H1 (cell line): Measurements from ENCODE around the gene CANT1. TPM values are rescaled to one million over a fixed set of nuclear protein-coding genes. Genes with fewer than 3 reads are reported as not detected.

Experiments
- CTCF ChIA-PET: fragments of 300-600 bp; sonication (Branson Sonifier 250); formaldehyde crosslinking; loops from one replicate; lab custom pipeline; 2021; ENCODE audit not compliant: partially characterized antibody; lab: Charles Lee
- POLR2A ChIA-PET: fragments of 300-600 bp; sonication (Branson Sonifier 250); formaldehyde crosslinking; loops from one replicate; lab custom pipeline; 2021; ENCODE audit warnings: inconsistent platforms; ENCODE audit not compliant: partially characterized antibody; lab: Charles Lee
- DNase-seq, 2 experiments: peaks; one replicate each; pipeline versions ENCODE4 v3.0.0 to v3.0.0-alpha.2; 2010 to 2022; ENCODE audit warnings: low spot score in 2 of 2, low read depth in 1 of 2, mixed read lengths in 1 of 2
- FAIRE-seq: peaks from 2 replicates; lab custom pipeline; 2011; peaks lifted over from hg19 to GRCh38; lab: Jason Lieb, UNC
- H2AFZ ChIP-seq: 2 replicates; pipeline ENCODE4 v1.8.1; 2012; ENCODE audit warnings: low read length, inconsistent platforms
- H2AK5ac ChIP-seq: 2 replicates; pipeline ENCODE4 v1.6.1; 2013; ENCODE audit warnings: low read depth, low read length
- H2BK120ac ChIP-seq: replicated peaks from 2 replicates; pipeline ENCODE3; 2013; ENCODE audit warnings: low read depth, low read length, inconsistent platforms
- H2BK12ac ChIP-seq: 2 replicates; pipeline ENCODE4 v1.6.1; 2013; ENCODE audit warnings: low read depth, low read length
- H2BK15ac ChIP-seq: 2 replicates; pipeline ENCODE4 v1.6.1; 2013; ENCODE audit warnings: low read length
- H2BK20ac ChIP-seq: 2 replicates; pipeline ENCODE4 v1.6.1; 2013; ENCODE audit warnings: low read length
- H2BK5ac ChIP-seq: 2 replicates; pipeline ENCODE4 v1.6.1; 2013; ENCODE audit warnings: low read depth, low read length
- H3K14ac ChIP-seq: 2 replicates; pipeline ENCODE4 v1.6.1; 2013; ENCODE audit warnings: inconsistent platforms; ENCODE audit not compliant: insufficient read length
- H3K18ac ChIP-seq: 2 replicates; pipeline ENCODE4 v1.6.1; 2013; ENCODE audit warnings: low read length; ENCODE audit errors: extremely low read depth
- H3K23ac ChIP-seq: 2 replicates; pipeline ENCODE4 v1.6.1; 2013; ENCODE audit warnings: inconsistent platforms; ENCODE audit not compliant: insufficient read length
- H3K23me2 ChIP-seq: 2 replicates; pipeline ENCODE4 v1.6.1; 2013; ENCODE audit warnings: low read depth, low read length
- H3K27ac ChIP-seq: 2 replicates; pipeline ENCODE4 v1.6.1; 2011; ENCODE audit warnings: low read depth, low read length, inconsistent platforms
- H3K27me3 ChIP-seq, 4 experiments: replicated peaks in 1 of 4; 1 replicate in 1 of 4; 2 replicates in 3 of 4; pipeline versions ENCODE4 v1.6.1 to v1.8.1; 2011 to 2013; ENCODE audit warnings: low read length in 3 of 4, mild to moderate bottlenecking in 3 of 4, inconsistent platforms in 2 of 4, mixed read lengths in 2 of 4, moderate library complexity in 1 of 4; ENCODE audit not compliant: control insufficient read depth in 3 of 4, insufficient read depth in 3 of 4; ENCODE audit errors: extremely low read depth in 1 of 4
- H3K36me3 ChIP-seq, 4 experiments: 2 replicates each; pipeline versions ENCODE4 v1.6.1 to v1.8.1; 2011 to 2013; ENCODE audit warnings: mild to moderate bottlenecking in 4 of 4, low read length in 3 of 4, moderate library complexity in 2 of 4, control low read depth in 1 of 4, inconsistent platforms in 1 of 4; ENCODE audit not compliant: insufficient read depth in 4 of 4, control insufficient read depth in 2 of 4
- H3K4ac ChIP-seq: replicated peaks from 2 replicates; pipeline ENCODE3; 2013; ENCODE audit warnings: low read length, low read depth, mixed read lengths, inconsistent platforms; ENCODE audit not compliant: insufficient read length
- H3K4me1 ChIP-seq, 4 experiments: replicated peaks in 1 of 4; 1 replicate in 1 of 4; 2 replicates in 3 of 4; pipeline versions ENCODE4 v1.6.1 to v1.8.1; 2011 to 2013; ENCODE audit warnings: low read length in 3 of 4, inconsistent platforms in 2 of 4, mixed read lengths in 1 of 4; ENCODE audit not compliant: insufficient read depth in 4 of 4, control insufficient read depth in 3 of 4
- H3K4me2 ChIP-seq, 2 experiments: 2 replicates each; pipeline versions ENCODE4 v1.6.1 to v1.8.1; 2011 to 2013; ENCODE audit warnings: low read depth in 2 of 2, low read length in 2 of 2, control low read depth in 1 of 2, inconsistent platforms in 1 of 2, mild to moderate bottlenecking in 1 of 2; ENCODE audit not compliant: insufficient read depth in 1 of 2
- H3K4me3 ChIP-seq, 4 experiments: fragments of 200-600, 300-600 bp in 1 of 4; sonication (generic), shearing (Covaris generic), sonication (Bioruptor Twin) in 1 of 4; 2 replicates each; pipeline versions ENCODE4 v1.5.1 to v1.8.1; 2011 to 2016; ENCODE audit warnings: low read length in 4 of 4, low read depth in 3 of 4, control low read depth in 2 of 4, inconsistent platforms in 2 of 4, mild to moderate bottlenecking in 2 of 4, mixed read lengths in 1 of 4, moderate library complexity in 1 of 4; ENCODE audit not compliant: insufficient read depth in 2 of 4; ENCODE audit errors: extremely low read depth in 1 of 4
- H3K56ac ChIP-seq: replicated peaks from 2 replicates; pipeline ENCODE3; 2013; ENCODE audit warnings: low read depth, mild to moderate bottlenecking, mixed read lengths, low read length, inconsistent platforms; ENCODE audit not compliant: insufficient read length
- H3K79me1 ChIP-seq: 2 replicates; pipeline ENCODE4 v1.6.1; 2013; ENCODE audit warnings: low read depth, low read length, control low read depth
- H3K79me2 ChIP-seq, 2 experiments: 2 replicates each; pipeline versions ENCODE4 v1.6.1 to v1.8.1; 2012 to 2013; ENCODE audit warnings: low read length in 2 of 2, mild to moderate bottlenecking in 2 of 2, inconsistent platforms in 1 of 2; ENCODE audit not compliant: insufficient read depth in 2 of 2, control insufficient read depth in 1 of 2
- H3K9ac ChIP-seq, 4 experiments: replicated peaks in 1 of 4; 1 replicate in 1 of 4; 2 replicates in 3 of 4; pipeline versions ENCODE4 v1.6.1 to v1.8.1; 2011 to 2013; ENCODE audit warnings: low read depth in 3 of 4, low read length in 3 of 4, control low read depth in 2 of 4, mild to moderate bottlenecking in 2 of 4, moderate library complexity in 2 of 4, inconsistent platforms in 1 of 4; ENCODE audit errors: extremely low read depth in 1 of 4
- H3K9me3 ChIP-seq, 2 experiments: 2 replicates each; pipeline versions ENCODE4 v1.6.1 to v1.8.1; 2012 to 2013; ENCODE audit warnings: mild to moderate bottlenecking in 2 of 2, moderate library complexity in 2 of 2, control low read depth in 1 of 2, inconsistent platforms in 1 of 2, low read depth in 1 of 2, low read length in 1 of 2, mixed read lengths in 1 of 2; ENCODE audit not compliant: insufficient read depth in 2 of 2
- H4K20me1 ChIP-seq, 2 experiments: replicated peaks in 1 of 2; 2 replicates each; pipeline versions ENCODE3 to v1.8.1; 2011 to 2013; ENCODE audit warnings: inconsistent platforms in 2 of 2, low read length in 2 of 2, mild to moderate bottlenecking in 1 of 2; ENCODE audit not compliant: insufficient read depth in 2 of 2, control insufficient read depth in 1 of 2
- H4K5ac ChIP-seq: 2 replicates; pipeline ENCODE4 v1.6.1; 2013; ENCODE audit warnings: low read length, low read depth, mixed read lengths, inconsistent platforms; ENCODE audit not compliant: insufficient read length
- H4K8ac ChIP-seq: 2 replicates; pipeline ENCODE4 v1.8.0; 2013; ENCODE audit warnings: mild to moderate bottlenecking, moderate library complexity, low read length, inconsistent platforms; ENCODE audit not compliant: insufficient read depth; ENCODE audit errors: extremely low read depth
- H4K91ac ChIP-seq: replicated peaks from 2 replicates; pipeline ENCODE3; 2013; ENCODE audit warnings: low read length, mixed read lengths, inconsistent platforms; ENCODE audit not compliant: insufficient read length
- CREB1 ChIP-seq: IDR thresholded peaks from 2 replicates; pipeline ENCODE4 v1.6.1; 2012; ENCODE audit warnings: inconsistent platforms
- GABPA ChIP-seq: IDR thresholded peaks from 2 replicates; pipeline ENCODE4 v1.6.1; 2011; ENCODE audit warnings: mild to moderate bottlenecking, low read length, moderate library complexity, borderline replicate concordance; ENCODE audit not compliant: insufficient read depth
- GTF2F1 ChIP-seq: IDR thresholded peaks from 2 replicates; pipeline ENCODE4 v1.6.1; 2012; ENCODE audit warnings: low read depth, low read length, improper control_type of control experiment, borderline replicate concordance
- NRF1 ChIP-seq: IDR thresholded peaks from 2 replicates; pipeline ENCODE4 v1.6.1; 2011; ENCODE audit warnings: mild to moderate bottlenecking, low read depth, low read length, improper control_type of control experiment
- POLR2AphosphoS5 ChIP-seq: IDR thresholded peaks from 2 replicates; pipeline ENCODE4 v1.6.1; 2011; ENCODE audit warnings: low read depth, low read length
- YY1 ChIP-seq: IDR thresholded peaks from 2 replicates; pipeline ENCODE4 v1.6.1; 2011; ENCODE audit warnings: low read depth, mild to moderate bottlenecking, low read length
- WGBS, 2 experiments: shearing (Covaris generic) in 1 of 2; methylation state at CpG; one replicate each; pipeline versions ENCODE4 v1.1.6 to v1.1.7; 2013 to 2015; ENCODE audit warnings: low lambda C conversion rate in 2 of 2, mixed read lengths in 2 of 2, inconsistent platforms in 1 of 2, low coverage in 1 of 2, missing lambda C conversion rate in 1 of 2; ENCODE audit not compliant: insufficient replicate concordance in 2 of 2, insufficient coverage in 1 of 2, insufficient read length in 1 of 2; ENCODE audit errors: extremely low coverage in 1 of 2, missing lambda C conversion rate in 1 of 2; 5-methylcytosine and 5-hydroxymethylcytosine counted together
- polyA plus RNA-seq, 7 experiments: library from polyadenylated mRNA; depleted of rRNA in 3 of 7; stranded (reverse) in 5 of 7; unstranded in 2 of 7; fragments of >200 nt in 5 of 7; fragments of 200-250 nt in 2 of 7; gene quantifications; 1 replicate in 5 of 7; 2 replicates in 1 of 7; 4 replicates in 1 of 7; pipeline versions ENCODE4 v1.2.1 to v1.2.3, GENCODE V29; 2011 to 2013; ENCODE audit warnings: missing spikeins in 2 of 7, mixed read lengths in 2 of 7
- total RNA-seq: library from RNA; stranded (reverse); fragmentation: NEBNext Ultra II Directional; extraction: Animal tissue kit (Norgen Biotek cat#: 25700); gene quantifications from 2 replicates; pipeline ENCODE4 v1.2.1, GENCODE V29; 2021

Gene CANT1
- total and polyA plus RNA-seq, 2 of the 8 experiments (the other 6 are each of a cell fraction or from before 2014, with no cell fraction given), result 23.0 to 32.6 TPM

DNA sequence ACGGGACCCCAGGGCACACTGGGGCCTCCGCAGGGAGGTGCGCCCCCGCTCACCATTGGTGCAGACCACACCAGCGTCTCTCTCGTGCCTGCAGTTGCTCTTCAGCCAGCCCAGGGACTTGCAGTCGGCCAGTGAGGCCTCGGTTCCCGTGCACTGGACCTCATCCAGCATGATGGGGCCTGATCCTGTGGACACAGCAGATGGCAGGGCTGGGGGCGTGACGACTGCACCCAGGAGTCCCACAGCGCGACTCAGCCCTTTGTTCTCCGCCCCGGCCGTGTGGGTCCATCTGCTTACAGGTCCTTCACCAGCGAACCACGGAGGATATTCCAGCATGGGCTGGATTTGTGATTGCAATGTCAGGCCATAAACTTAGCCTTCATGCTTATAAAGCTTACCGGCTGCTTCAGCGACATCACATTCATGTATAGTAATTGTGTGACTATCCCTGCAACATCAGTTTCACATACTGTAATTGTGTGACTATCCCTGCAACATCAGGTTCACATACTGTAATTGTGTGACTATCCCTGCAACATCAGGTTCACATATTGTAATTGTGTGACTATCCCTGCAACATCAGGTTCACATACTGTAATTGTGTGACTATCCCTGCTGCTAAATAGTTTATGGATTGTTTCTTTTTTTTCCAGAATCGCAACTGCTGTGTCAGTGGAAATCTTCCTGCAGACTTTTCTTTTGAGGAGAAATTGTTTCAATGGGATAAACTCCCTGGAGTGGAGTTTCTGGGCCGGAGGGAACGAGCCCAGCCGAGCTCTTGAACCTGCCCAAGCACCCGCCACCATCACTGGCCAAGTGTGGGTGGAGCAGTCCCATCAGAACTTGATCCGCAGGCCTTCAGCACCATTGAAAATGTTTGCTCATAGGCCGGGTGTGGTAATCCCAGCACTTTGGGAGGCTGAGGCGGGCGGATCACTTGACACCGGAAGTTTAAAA is 34.7 kb downstream of the CANT1 start:
- H2AK5ac ChIP-seq, result peak overlapping the region; percentile 75; the same call in 1 of the 2 replicates
- H3K27me3 ChIP-seq, result no peaks in the 10 kb centered on the region
- H3K27ac ChIP-seq, result no peak overlapping the region
- H3K23ac ChIP-seq, result no peak overlapping the region
- H3K23me2 ChIP-seq, result no peaks in the 10 kb centered on the region
- H2BK12ac ChIP-seq, result peak overlapping the region; percentile 27; the same call in 1 of the 2 replicates
- no peak for DNase-seq
- H4K8ac ChIP-seq, result no peak overlapping the region; the same call in 1 of the 2 replicates
- H4K5ac ChIP-seq, result no peak overlapping the region
- H3K36me3 ChIP-seq, result no peaks in the 10 kb centered on the region; a peak in 2 of 8 replicates
- H3K9ac ChIP-seq, result no peak overlapping the region
- no peak overlapping the region for H3K14ac ChIP-seq
- H3K56ac ChIP-seq, result no peak overlapping the region
- 89% methylated on average over 26 of the region's 30 CpGs; no CpG with 5 or more reads in 1 of the 2 experiments for WGBS, 2 experiments
- H2BK20ac ChIP-seq, result no peak overlapping the region
- peak overlapping the region; percentile 48; the same call in 1 of the 2 replicates for H3K18ac ChIP-seq
- no peaks in the 10 kb centered on the region; a peak in 1 of 4 replicates for H3K79me2 ChIP-seq
- no peak overlapping the region for H2AFZ ChIP-seq
- no peak overlapping the region for H4K91ac ChIP-seq
- POLR2A ChIA-PET, result interaction anchor here (1.0 to 1.2 kb wide), 2 partner anchors 133 to 135 kb away, joined by 3 read pairs; partner anchors contain the start of gene USP36
- H3K9me3 ChIP-seq, result no peaks in the 10 kb centered on the region
- H3K4ac ChIP-seq, result no peak overlapping the region
- H4K20me1 ChIP-seq, result peaks cover 0 to 5% of the 10 kb centered on the region in 2 experiments
- H2BK5ac ChIP-seq, result peak overlapping the region; percentile 71; the same call in 1 of the 2 replicates
- no peak overlapping the region for H2BK120ac ChIP-seq
- CTCF ChIA-PET, result interaction anchor here (0.7 to 5.4 kb wide), 8 partner anchors 9 to 109 kb away, joined by 3 to 35 read pairs (median 3); no protein-coding TSS in a partner anchor
- H2BK15ac ChIP-seq, result 0 out of 2 replicates have a peak overlapping the region, but pooled peaks have one; percentile 16
- no peak overlapping the region; a peak in 1 of 4 replicates for H3K4me2 ChIP-seq
- no peak for TF ChIP-seq GABPA
- TF ChIP-seq POLR2AphosphoS5, result peak; percentile 16; the same call in 1 of the 2 replicates
- TF ChIP-seq CREB1, result 0 out of 2 replicates have a peak, but pooled peaks have one; percentile 14
- TF ChIP-seq GTF2F1, result no peak
- TF ChIP-seq NRF1, result no peak
- TF ChIP-seq YY1, result 0 out of 2 replicates have a peak, but pooled peaks have one; percentile 24
- TF ChIP-seq, all 59 proteins: peak for 3
- no peak for FAIRE-seq
- Histone ChIP-seq H3K4me3 (no peak overlapping the region), H3K79me1 (no peaks in the 10 kb centered on the region), H3K4me1 (peaks cover 0 to 13% (median 8%) of the 10 kb centered on the region in 4 experiments; a peak in 5 of 7 replicates)
